Caki2 (cell line): Measurements from ENCODE around the gene BTBD9. TPM values are rescaled to one million over a fixed set of nuclear protein-coding genes. Genes with fewer than 3 reads are reported as not detected.

ENCODE experiments used
- DNase-seq: peaks from one replicate; pipeline ENCODE4 v3.0.0-alpha.2; 2015; ENCODE audit warnings: low read depth
- in situ Hi-C: cut with HindIII; loops from 2 replicates; pipeline ENCODE4 v1.10.0; 2016; ENCODE audit warnings: low sequenced_read_pairs, low pct_unique_long_range_greater_than_20kb, mixed read lengths
- total RNA-seq: library from RNA; depleted of rRNA; stranded (reverse); fragments of >200 nt; shearing (Covaris generic); gene quantifications from 2 replicates; pipeline ENCODE4 v1.2.3, GENCODE V29; 2014; ENCODE audit warnings: low replicate concordance

The BTBD9 gene
- total RNA-seq, 1 experiment from 2014 or later: 17.0 TPM

GRCh38 chr6:38271081-38271480, 368.6 kb downstream of the BTBD9 start:
- in situ Hi-C loops: no loop called here
- no peak for DNase-seq

GRCh38 chr6:38270367-38270766, 369.4 kb downstream of the BTBD9 start:
- DNase-seq: no peak

GRCh38 chr6:38269461-38270172, 370.1 kb downstream of the BTBD9 start:
- in situ Hi-C loops: no loop called here
- DNase-seq: no peak

More at GRCh38 chr6:38270367-38270766, 369.4 kb downstream of the BTBD9 start:
- in situ Hi-C loops: no loop called here

GRCh38 chr6:38268342-38268741, 371.4 kb downstream of the BTBD9 start:
- DNase-seq: no peak
- in situ Hi-C loops: no loop called here

GRCh38 chr6:38266921-38267354, 372.8 kb downstream of the BTBD9 start:
- no peak for DNase-seq
- in situ Hi-C loops: no loop called here

GRCh38 chr6:38264605-38265004, 375.1 kb downstream of the BTBD9 start:
- in situ Hi-C loops: no loop called here
- DNase-seq: peak; percentile 45

- DNase-seq: peak; percentile 8
Measured at GRCh38 chr6:38262609-38263008, 377.1 kb downstream of the BTBD9 start.

GRCh38 chr6:38262026-38262425, 377.7 kb downstream of the BTBD9 start:
- peak; percentile 53 for DNase-seq
- in situ Hi-C loops: no loop called here

More at GRCh38 chr6:38262609-38263008, 377.1 kb downstream of the BTBD9 start:
- in situ Hi-C loops: no loop called here

GRCh38 chr6:38261626-38262025, 378.1 kb downstream of the BTBD9 start:
- in situ Hi-C loops: no loop called here
- DNase-seq: no peak

GRCh38 chr6:38259736-38260135, 380.0 kb downstream of the BTBD9 start:
- no peak for DNase-seq
- in situ Hi-C loops: no loop called here

GRCh38 chr6:38248500-38249234, 391.1 kb downstream of the BTBD9 start:
- DNase-seq: peak; percentile 18
- in situ Hi-C loops: no loop called here

GRCh38 chr6:38245295-38245694, 394.4 kb downstream of the BTBD9 start:
- in situ Hi-C loops: no loop called here
- DNase-seq: no peak

GRCh38 chr6:38244869-38245268, 394.9 kb downstream of the BTBD9 start:
- in situ Hi-C loops: no loop called here
- no peak for DNase-seq

- in situ Hi-C loops: no loop called here
- DNase-seq: no peak
Measured at GRCh38 chr6:38241200-38241871, 398.4 kb downstream of the BTBD9 start.

- in situ Hi-C loops: no loop called here
- DNase-seq: no peak
Measured at GRCh38 chr6:38239719-38240451, 399.8 kb downstream of the BTBD9 start.

GRCh38 chr6:38236631-38237030, 403.1 kb downstream of the BTBD9 start:
- DNase-seq: no peak
- in situ Hi-C loops: no loop called here

GRCh38 chr6:38234934-38235682, 404.6 kb downstream of the BTBD9 start:
- no peak for DNase-seq
- in situ Hi-C loops: no loop called here

- in situ Hi-C loops: no loop called here
- no peak for DNase-seq
Measured at GRCh38 chr6:38234141-38234540, 405.6 kb downstream of the BTBD9 start.
